Hematopoietic multipotent progenitor cell treated with erythropoietin and hydrocortisone succinate and interleukin-3 and kit ligand, for 8 days (in vitro differentiated cells): ENCODE measurements around the gene SEMA4C.
A peak's percentile ranks its signal among the peaks of the same experiment; 100 is the strongest.

Experiments used
- DNase-seq: peaks from one replicate; pipeline ENCODE4 v3.0.0-alpha.2; 2015

The SEMA4C gene

DNA sequence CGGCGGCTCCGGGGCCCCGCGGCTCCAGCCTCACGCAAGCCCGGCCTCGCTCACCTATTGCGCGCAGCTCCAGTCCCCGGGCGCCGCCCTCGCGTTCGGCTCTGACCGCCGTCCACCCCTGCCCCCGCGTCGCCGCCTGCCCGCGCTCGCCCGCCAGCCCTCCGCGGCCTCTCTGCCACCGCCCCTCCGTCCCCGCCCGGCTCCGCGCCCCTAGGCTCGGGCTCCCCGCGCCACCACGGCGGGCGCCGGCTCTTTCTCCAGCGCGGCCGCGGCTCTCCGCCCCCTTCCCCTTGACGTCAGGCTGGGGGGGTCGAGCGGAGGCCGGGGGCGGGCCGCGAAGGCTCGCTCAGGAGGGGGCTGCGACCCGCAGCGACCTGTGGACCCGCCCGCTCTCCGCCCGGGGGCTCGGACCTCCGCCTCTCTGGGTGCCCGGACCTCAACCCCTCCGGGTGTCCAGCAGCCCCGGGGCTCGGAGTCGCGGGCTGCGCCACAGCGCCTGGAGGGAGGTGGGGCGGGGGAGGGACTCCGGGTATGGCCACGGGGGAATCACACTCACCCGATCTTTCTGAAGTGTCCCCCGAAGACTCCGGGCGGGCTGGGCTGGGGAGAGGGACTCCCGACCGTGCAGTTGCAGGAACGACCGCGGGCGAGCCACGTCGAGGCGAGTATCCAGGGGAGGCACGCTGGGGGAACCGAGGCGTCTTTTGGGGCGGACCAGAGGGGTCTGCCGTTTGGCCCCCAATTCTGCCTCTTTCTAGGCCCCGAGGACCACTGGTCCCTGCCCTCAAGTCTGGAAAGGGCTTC lies at the start of gene SEMA4C:
TSS of gene SEMA4C (minus strand) at position 259 of the 804 bp plus-strand sequence. CDS start 2,194 bp downstream, outside the sequence.
- DNase-seq: no peak

DNA sequence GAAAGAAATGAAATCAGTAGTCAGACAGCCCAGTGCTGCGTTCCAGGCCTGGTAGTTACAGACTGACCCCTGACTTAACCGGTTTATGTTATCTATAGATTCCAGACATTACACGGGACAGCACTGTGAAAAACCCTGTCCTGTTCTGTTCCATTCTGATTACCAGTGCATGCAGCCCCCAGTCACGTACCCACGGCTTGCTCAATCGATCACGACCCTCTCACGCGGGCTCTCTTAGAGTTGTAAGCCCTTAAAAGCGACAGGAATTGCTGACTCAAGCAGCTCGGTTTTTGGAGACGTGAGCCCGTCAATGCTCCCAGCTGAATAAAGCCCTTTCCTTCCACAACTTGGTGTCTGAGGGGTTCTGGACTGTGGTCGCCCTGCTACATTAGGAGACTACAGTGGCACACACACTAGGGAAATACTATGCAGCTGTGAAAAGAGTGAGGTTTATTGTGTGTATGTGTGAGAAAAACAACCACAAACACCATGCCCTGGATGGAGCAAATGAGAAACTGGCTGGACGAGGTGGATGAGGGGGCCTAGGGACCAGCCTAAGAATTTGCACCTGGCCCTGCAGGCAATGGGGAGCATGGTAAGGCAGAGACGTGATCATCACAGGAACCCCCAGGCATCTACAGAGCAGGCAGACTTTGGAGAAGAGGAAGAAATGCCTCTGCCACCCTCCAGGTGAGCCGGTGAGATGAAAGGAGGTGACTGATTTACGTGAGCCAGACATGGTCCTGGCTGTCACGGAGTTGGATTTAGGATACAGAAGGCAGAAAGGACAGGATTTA lies 49.1 kb upstream of the SEMA4C start:
- DNase-seq: peak; percentile 79

DNA sequence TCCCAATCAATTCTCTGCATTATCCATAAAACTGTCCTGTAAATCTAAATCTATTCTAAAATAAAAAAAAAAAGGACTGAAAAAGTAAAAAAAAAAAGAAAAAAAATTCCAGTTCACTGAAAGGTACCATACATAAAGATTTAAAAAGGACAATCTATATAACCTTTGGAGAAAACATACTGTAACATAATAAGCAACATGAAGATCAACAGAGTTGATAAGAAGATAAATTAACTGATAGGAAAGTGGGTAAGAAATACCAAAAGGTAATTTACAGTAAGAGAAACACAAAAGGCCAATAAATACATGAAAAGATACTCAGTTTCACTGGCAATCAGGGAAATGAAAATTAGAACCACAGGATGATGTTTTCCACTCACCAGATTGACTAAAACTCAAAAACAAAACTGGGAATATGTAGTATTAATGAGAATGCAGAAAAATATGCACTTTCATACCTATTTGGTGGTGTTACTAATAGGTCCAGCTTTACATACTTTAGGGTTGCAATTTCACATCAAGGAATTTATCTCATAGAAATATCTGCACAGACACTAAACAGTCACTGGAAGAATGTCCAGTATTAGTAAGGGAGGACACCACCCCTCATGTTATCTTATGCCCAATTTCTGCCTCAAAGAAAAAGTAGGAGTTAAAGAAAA lies 48.3 kb upstream of the SEMA4C start:
- DNase-seq: no peak

- no peak for DNase-seq
Observed at GRCh38 chr2:96916646-96917543, 47.0 kb upstream of the SEMA4C start.

DNA sequence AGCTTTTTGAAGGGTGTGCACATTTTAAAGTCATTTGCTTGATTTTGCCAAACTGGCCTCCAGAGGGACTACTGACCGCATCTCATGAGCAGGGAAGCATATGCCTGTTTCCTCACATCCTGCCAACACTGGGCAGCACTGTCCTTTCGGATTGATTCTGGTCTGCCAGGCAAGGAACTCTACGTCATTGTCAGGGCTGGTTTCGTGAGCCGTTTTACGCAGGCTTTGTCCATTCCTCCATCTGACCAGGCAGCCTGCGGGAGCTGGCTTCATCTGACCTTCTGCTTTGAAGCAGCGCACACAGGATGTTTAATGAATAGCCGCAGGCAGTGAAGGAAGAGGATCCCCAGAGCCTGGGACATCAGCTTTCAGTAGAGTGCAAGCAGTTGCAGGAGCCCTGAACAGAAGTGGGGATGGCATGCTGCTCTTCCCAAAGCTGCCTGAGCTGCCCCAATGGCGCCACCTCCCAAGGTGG lies 46.3 kb upstream of the SEMA4C start:
- DNase-seq: no peak

GRCh38 chr2:96914332-96914731 lies 44.5 kb upstream of the SEMA4C start:
- no peak for DNase-seq

DNA sequence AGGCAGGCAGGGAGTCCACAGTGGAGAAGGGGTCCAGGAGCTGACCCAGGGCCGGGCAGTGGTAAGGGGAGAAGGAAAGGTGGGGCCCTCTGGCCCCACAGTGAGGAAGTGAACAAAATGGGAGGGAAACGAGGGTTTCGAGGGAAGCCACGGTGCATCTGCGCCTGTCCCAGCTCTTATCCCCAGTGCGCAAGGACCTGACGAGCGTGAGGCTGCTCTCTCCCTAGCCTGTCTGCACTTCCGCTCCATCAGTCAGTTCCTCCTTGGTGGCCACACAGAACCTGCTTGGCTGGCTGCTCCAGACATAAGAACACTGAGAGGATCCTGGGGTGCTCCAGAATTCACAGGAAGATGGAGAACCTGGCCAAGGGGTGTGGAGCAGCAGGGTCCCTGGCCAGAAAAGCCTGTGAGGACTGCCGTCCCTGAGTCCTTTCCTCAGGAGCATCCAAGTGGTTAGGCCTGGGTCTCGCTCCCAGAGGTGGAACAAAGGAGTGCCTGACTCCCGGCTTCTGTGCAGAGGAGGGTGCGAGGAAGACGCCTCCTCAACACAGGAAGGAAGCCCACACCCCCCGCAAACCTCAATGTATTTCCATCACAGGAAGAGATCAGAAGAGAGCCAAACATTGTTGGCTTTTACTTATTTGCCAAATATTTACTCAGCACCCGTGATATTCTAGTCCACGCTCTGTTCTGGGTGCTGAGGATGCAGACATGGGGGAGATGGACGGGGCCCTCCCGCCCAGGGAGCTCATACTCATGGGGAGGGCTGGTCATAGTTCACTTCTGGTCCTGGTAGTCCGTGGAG lies 43.7 kb upstream of the SEMA4C start:
- DNase-seq: no peak

DNA sequence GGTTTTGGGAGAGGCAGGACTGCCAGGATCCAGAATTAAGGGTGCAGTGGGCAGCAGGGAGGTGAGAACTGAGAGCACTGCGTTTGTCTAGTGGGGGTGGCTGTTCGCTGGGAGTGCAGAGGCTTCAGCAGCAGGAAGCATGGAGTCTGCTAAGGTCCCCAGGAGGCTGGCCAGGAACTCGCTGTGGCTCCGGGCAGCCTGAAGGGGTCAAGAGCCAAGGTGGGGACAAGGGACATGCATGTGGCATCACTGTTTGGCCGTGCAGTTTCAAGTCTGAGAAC lies 43.2 kb upstream of the SEMA4C start:
- no peak for DNase-seq

DNA sequence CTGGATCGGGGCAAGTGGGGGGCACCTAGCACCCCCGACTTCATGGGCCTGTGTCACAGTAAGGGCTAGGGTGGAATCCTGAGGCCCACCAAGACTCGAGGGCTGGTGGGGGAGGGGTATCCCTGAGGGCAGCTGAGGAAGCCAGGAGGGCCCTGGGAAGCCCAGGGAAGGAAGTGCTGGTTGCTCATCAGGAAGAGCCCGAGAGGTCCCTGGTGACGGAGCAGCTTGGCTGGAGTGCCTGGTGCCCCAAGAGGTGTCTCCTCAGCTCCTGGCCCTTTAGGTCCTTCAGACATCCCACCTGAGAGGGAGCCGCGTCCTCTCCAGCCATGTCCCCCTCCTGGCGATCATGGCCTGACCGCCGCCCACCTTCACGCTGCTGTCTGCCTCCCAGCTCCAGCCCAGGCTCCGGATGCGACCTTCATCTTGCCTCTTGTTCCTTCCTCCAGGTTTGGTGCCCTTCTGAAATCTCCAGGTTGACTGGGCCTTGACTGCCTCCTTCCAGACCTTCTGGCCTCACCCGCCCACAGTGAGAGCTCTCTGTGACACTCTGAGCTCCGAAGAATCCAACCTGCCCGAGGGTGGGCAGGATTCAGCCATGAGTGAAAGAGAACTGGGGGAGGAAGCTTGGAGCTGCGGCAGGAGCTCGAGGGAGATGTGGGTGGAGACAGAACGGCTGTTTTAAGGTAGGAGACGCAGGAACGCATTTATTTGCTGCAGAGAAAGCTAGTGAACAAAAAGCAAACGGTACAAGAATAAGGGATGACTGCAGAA lies 42.7 kb upstream of the SEMA4C start:
- no peak for DNase-seq

GRCh38 chr2:96909611-96910021 lies 39.7 kb upstream of the SEMA4C start:
- DNase-seq: no peak

- DNase-seq: peak; percentile 46
Observed at GRCh38 chr2:96907115-96908041, 37.5 kb upstream of the SEMA4C start.

- no peak for DNase-seq
Observed at GRCh38 chr2:96906729-96907114, 36.8 kb upstream of the SEMA4C start.

DNA sequence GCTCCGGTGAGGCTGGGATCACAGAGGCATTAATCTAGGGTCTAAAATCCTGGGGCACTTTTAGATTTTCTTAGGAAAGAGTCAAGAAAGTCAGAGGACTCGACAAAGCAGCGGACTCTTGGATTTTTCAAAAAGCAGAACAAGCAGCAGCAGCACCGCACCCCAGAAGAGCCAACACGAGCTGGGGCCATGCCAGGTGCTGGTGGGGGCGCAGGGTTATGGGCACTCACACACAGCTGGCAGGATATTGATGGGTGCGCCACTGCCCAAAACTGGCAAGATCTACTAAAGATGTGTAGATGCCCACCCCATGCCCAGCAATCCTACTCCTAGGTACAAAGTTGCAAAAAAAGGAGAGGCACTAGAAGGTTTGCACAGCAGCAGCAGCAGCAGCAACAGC lies 33.9 kb upstream of the SEMA4C start:
- peak; percentile 45 for DNase-seq

DNA sequence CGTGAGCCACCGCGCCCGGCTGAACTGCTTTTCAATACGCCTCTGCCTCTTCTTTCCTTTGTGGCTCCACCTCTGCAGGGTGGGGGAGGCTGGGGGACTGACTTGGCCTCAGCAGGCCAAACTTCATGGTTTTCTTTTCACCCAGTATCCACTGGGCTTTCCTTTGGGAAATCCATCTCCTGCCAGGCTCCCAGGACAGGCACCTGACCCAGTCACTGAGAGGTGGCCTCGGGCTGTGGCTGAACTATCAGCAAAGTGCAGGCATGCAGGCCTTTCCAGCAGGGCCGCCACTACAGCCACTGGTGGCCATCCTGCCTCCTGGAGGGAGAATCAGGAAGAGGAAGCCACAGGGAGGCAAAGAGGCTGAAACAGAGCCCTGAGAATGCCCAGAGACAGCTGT lies 33.4 kb upstream of the SEMA4C start:
- DNase-seq: peak; percentile 25

- no peak for DNase-seq
Observed at GRCh38 chr2:96900237-96900636, 30.4 kb upstream of the SEMA4C start.

DNA sequence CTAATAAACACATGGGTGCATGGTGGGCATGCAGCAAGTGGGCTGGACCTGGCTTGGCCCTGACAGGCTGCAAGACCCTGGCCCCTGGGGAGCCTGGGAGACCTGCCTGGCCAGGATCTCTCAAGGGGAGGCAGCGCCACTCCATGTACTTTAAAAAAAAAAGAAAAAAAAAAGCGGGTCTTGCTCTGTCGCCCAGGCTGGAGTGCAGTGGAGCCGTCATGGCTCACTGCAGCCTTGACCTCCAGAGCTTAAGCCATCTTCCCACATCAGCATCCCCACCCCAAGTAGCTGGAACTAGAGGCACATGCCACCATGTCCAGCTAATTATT lies 29.5 kb upstream of the SEMA4C start:
- DNase-seq: no peak

DNA sequence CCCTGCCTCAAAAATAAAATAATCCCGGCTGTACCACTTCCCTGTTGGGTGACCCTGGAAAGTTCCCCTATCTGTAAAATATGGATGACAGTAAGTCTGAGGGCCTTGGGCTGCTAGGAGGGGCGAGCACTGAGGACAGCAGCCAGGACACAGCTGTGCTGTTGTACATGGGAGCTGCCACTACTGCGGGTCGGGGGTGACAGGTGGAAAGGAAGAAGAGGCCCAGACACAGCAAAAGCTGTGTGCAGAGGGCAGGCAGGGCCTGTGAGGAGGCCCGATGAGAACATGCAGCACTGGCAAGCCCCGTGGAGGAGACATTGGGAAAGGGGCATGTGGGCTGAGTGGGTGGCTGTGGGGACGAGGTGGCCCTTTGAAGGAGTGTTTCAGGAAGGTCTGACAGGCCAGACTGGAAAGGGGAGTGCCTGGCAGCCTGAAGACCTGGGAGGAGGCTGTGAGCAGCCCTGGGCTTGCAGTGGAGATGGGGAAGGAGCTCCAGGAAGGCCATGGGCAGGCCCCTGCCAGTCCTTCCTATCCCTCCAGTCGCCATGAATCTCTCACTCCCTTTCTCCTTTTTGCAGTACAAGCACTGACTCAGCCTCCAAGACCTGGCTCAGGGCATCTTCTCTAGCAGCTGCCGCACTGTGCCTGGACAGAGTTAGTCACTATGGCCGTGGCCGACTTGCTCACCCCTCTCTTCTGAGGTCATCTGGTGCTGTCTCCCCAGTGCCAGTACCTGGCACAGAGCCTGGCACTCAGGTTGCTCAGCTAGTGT lies 28.9 kb upstream of the SEMA4C start:
- no peak for DNase-seq

GRCh38 chr2:96898135-96898505 lies 28.2 kb upstream of the SEMA4C start:
- DNase-seq: no peak

- DNase-seq: no peak
Observed at GRCh38 chr2:96897491-96898134, 27.7 kb upstream of the SEMA4C start.
